ENCODE measurements around the gene C11orf65. TPM values are rescaled to one million over a fixed set of nuclear protein-coding genes. Genes with fewer than 3 reads are reported as not detected.

The C11orf65 gene
- total RNA-seq, 1 donor from 2014 or later: 1.00 TPM

DNA sequence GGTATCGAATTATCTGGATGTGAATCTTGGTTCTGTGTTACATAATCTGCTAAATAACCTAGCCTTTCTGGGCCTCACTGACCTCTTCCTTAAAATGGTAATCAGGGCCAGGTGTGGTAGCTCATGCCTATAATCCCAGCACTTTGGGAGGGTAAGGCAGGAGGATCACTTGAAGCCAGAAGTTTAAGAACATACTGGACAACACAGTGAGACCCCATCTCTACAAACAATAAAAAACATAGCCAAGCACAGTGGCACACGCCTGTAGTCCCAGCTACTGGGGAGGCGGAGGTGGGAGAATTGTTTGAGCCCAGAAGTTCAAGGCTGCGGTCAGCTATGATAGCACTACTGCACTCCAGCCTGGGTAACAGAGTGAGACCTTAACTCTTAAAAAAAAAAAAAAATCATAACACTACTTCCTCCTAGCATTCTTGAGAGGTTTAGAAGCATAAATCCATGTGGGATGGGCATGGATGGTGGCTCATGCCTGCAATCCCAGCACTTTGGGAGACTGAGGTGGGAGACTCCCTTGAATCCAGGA lies 72.5 kb downstream of the C11orf65 start:
- Histone ChIP-seq H3K27me3 (ENCODE audit: insufficient read depth, low read length) (no peaks in the 10 kb centered on the region), H3K4me3 (ENCODE audit: insufficient read depth, low read depth, low read length) (no peak overlapping the region), H3K9me3 (ENCODE audit: insufficient read depth, low read depth, low read length) (no peaks in the 10 kb centered on the region), H3K4me2 (ENCODE audit: low read length) (no peak overlapping the region), H2AFZ (ENCODE audit: low read depth, low read length) (no peak overlapping the region), H3K36me3 (ENCODE audit: insufficient read depth, low read length) (no peaks in the 10 kb centered on the region), H3K27ac (ENCODE audit: low read depth, low read length) (no peak overlapping the region), H4K20me1 (ENCODE audit: insufficient read depth, low read length) (no peaks in the 10 kb centered on the region), H3K9ac (ENCODE audit: low read length) (no peak overlapping the region), H3K4me1 (ENCODE audit: insufficient read depth, low read length) (no peaks in the 10 kb centered on the region), H3K79me2 (ENCODE audit: insufficient read depth, low read length) (no peaks in the 10 kb centered on the region)
- no peak for DNase-seq (ENCODE audit: low read depth)
- TF ChIP-seq CTCF (IDR thresholded peaks at IDR 0.05; ENCODE audit: insufficient read depth, low read depth, low read length) (no peak), EZH2 (IDR thresholded peaks at IDR 0.05; ENCODE audit: insufficient read depth, low read length) (no peak)
- no peak overlapping the region for H3K27ac Mint-ChIP-seq (ENCODE audit: unreplicated experiment)
- no peaks in the 10 kb centered on the region for H3K4me1 Mint-ChIP-seq (ENCODE audit: low read depth, unreplicated experiment)
- no peaks in the 10 kb centered on the region for H3K9me3 Mint-ChIP-seq (ENCODE audit: unreplicated experiment)
- no peaks in the 10 kb centered on the region for H3K27me3 Mint-ChIP-seq (ENCODE audit: low read depth, unreplicated experiment)
- H3K36me3 Mint-ChIP-seq (ENCODE audit: low read depth, unreplicated experiment): no peaks in the 10 kb centered on the region
- H3K4me3 Mint-ChIP-seq (ENCODE audit: unreplicated experiment): no peak overlapping the region
- FAIRE-seq: no peak

DNA sequence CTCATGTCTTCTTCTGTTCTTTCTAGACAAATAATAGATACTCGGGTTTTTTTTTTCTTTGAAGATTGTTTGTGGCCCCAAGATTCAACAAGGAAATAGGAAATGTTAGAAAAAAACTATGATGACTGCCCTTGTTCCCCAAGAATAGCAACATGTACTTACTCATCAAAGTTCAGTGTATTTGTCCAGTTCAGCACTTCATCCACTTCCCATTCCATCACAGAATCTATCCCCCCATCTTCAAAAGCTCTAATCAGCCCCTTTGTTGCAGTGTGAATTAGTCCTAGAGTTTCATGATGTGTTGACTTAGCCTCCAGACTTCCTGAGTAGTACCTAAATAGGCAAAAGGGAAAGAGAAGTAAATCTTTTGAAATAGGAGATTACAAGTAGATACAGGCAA lies 74.3 kb downstream of the C11orf65 start:
- no peak overlapping the region for H3K4me3 Mint-ChIP-seq (ENCODE audit: unreplicated experiment)
- no peaks in the 10 kb centered on the region for H3K36me3 Mint-ChIP-seq (ENCODE audit: low read depth, unreplicated experiment)
- Histone ChIP-seq H3K27me3 (ENCODE audit: insufficient read depth, low read length) (no peaks in the 10 kb centered on the region), H3K4me2 (ENCODE audit: low read length) (no peak overlapping the region), H3K79me2 (ENCODE audit: insufficient read depth, low read length) (no peaks in the 10 kb centered on the region), H3K4me3 (ENCODE audit: insufficient read depth, low read depth, low read length) (no peak overlapping the region), H3K36me3 (ENCODE audit: insufficient read depth, low read length) (no peaks in the 10 kb centered on the region), H3K27ac (ENCODE audit: low read depth, low read length) (no peak overlapping the region), H3K9me3 (ENCODE audit: insufficient read depth, low read depth, low read length) (no peaks in the 10 kb centered on the region), H3K9ac (ENCODE audit: low read length) (no peak overlapping the region), H4K20me1 (ENCODE audit: insufficient read depth, low read length) (no peaks in the 10 kb centered on the region), H3K4me1 (ENCODE audit: insufficient read depth, low read length) (no peaks in the 10 kb centered on the region), H2AFZ (ENCODE audit: low read depth, low read length) (no peak overlapping the region)
- H3K4me1 Mint-ChIP-seq (ENCODE audit: low read depth, unreplicated experiment): no peaks in the 10 kb centered on the region
- no peak overlapping the region for H3K27ac Mint-ChIP-seq (ENCODE audit: unreplicated experiment)
- no peak for FAIRE-seq
- H3K9me3 Mint-ChIP-seq (ENCODE audit: unreplicated experiment): no peaks in the 10 kb centered on the region
- no peaks in the 10 kb centered on the region for H3K27me3 Mint-ChIP-seq (ENCODE audit: low read depth, unreplicated experiment)
- no peak for DNase-seq (ENCODE audit: low read depth)
- TF ChIP-seq CTCF (IDR thresholded peaks at IDR 0.05; ENCODE audit: insufficient read depth, low read depth, low read length) (no peak), EZH2 (IDR thresholded peaks at IDR 0.05; ENCODE audit: insufficient read depth, low read length) (no peak)

DNA sequence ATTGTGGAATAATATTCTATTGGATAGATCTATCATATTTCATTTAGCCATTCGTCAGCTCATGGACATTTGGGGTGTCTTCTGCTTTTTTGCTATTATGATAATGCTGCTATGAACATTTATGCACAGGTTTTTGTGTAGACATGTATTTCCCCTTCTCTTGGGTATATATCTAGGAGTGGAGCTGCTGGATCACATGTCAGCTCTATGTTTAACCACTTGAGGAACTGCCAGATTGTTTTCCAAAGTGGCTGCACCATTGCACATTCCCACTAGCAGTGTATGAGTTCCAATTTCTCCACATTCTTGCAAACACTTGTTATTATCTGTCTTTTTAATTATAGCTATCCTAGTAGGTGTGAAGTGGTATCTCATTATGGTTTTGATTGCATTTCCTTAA lies 75.0 kb downstream of the C11orf65 start:
- no peaks in the 10 kb centered on the region for H3K36me3 Mint-ChIP-seq (ENCODE audit: low read depth, unreplicated experiment)
- DNase-seq (ENCODE audit: low read depth): no peak
- H3K4me1 Mint-ChIP-seq (ENCODE audit: low read depth, unreplicated experiment): no peaks in the 10 kb centered on the region
- Histone ChIP-seq H3K4me3 (ENCODE audit: insufficient read depth, low read depth, low read length) (no peak overlapping the region), H4K20me1 (ENCODE audit: insufficient read depth, low read length) (no peaks in the 10 kb centered on the region), H2AFZ (ENCODE audit: low read depth, low read length) (no peak overlapping the region), H3K4me1 (ENCODE audit: insufficient read depth, low read length) (no peaks in the 10 kb centered on the region), H3K79me2 (ENCODE audit: insufficient read depth, low read length) (no peaks in the 10 kb centered on the region), H3K27me3 (ENCODE audit: insufficient read depth, low read length) (no peaks in the 10 kb centered on the region), H3K9ac (ENCODE audit: low read length) (no peak overlapping the region), H3K4me2 (ENCODE audit: low read length) (no peak overlapping the region), H3K9me3 (ENCODE audit: insufficient read depth, low read depth, low read length) (no peaks in the 10 kb centered on the region), H3K36me3 (ENCODE audit: insufficient read depth, low read length) (no peaks in the 10 kb centered on the region), H3K27ac (ENCODE audit: low read depth, low read length) (no peak overlapping the region)
- FAIRE-seq: no peak
- H3K27ac Mint-ChIP-seq (ENCODE audit: unreplicated experiment): no peak overlapping the region
- no peak overlapping the region for H3K4me3 Mint-ChIP-seq (ENCODE audit: unreplicated experiment)
- no peaks in the 10 kb centered on the region for H3K27me3 Mint-ChIP-seq (ENCODE audit: low read depth, unreplicated experiment)
- TF ChIP-seq CTCF (IDR thresholded peaks at IDR 0.05; ENCODE audit: insufficient read depth, low read depth, low read length) (no peak), EZH2 (IDR thresholded peaks at IDR 0.05; ENCODE audit: insufficient read depth, low read length) (no peak)
- no peaks in the 10 kb centered on the region for H3K9me3 Mint-ChIP-seq (ENCODE audit: unreplicated experiment)
